KMS-11 (cell line): ENCODE results near the gene FAM107A.

ENCODE experiments used
- H2AFZ ChIP-seq: fragments of 200-600 bp; sonication (generic); 2 replicates; pipeline ENCODE4 v1.6.1; 2016; ENCODE audit warnings: antibody characterized with exemption, mixed run types, low read depth
- H3K27ac ChIP-seq: fragments of 200-600 bp; sonication (generic); 2 replicates; pipeline ENCODE4 v1.6.1; 2016; ENCODE audit warnings: mild to moderate bottlenecking, mixed run types
- H3K27me3 ChIP-seq: fragments of 200-600 bp; sonication (generic); 2 replicates; pipeline ENCODE4 v1.6.1; 2017; ENCODE audit warnings: mild to moderate bottlenecking, low read depth, mixed run types, moderate library complexity; ENCODE audit not compliant: insufficient read depth
- H3K36me3 ChIP-seq: fragments of 200-600 bp; sonication (generic); 2 replicates; pipeline ENCODE4 v1.6.1; 2017; ENCODE audit warnings: mild to moderate bottlenecking, mixed run types; ENCODE audit not compliant: insufficient read depth
- H3K4me1 ChIP-seq: fragments of 200-600 bp; sonication (generic); 2 replicates; pipeline ENCODE4 v1.6.1; 2016; ENCODE audit warnings: mild to moderate bottlenecking, low read depth, mixed run types; ENCODE audit not compliant: poor library complexity, severe bottlenecking
- H3K4me2 ChIP-seq: fragments of 200-600 bp; sonication (generic); 2 replicates; pipeline ENCODE4 v1.7.0; 2016; ENCODE audit warnings: mild to moderate bottlenecking, mixed run types
- H3K4me3 ChIP-seq: fragments of 200-600 bp; sonication (generic); IDR thresholded peaks from 2 replicates; pipeline ENCODE4 v1.6.1; 2017; ENCODE audit warnings: low read depth, low read length, mixed read lengths; ENCODE audit not compliant: insufficient read depth
- H3K79me2 ChIP-seq: fragments of 200-600 bp; sonication (generic); 2 replicates; pipeline ENCODE4 v1.6.1; 2016; ENCODE audit warnings: low read depth, mixed run types; ENCODE audit not compliant: insufficient read depth
- H3K9ac ChIP-seq: fragments of 200-600 bp; sonication (generic); 2 replicates; pipeline ENCODE4 v1.6.1; 2016; ENCODE audit warnings: mild to moderate bottlenecking, mixed run types
- H4K20me1 ChIP-seq: fragments of 200-600 bp; sonication (generic); 2 replicates; pipeline ENCODE4 v1.6.1; 2016; ENCODE audit warnings: mild to moderate bottlenecking, mixed run types; ENCODE audit not compliant: insufficient read depth
- TF ChIP-seq, protein P1 (sequence below): fragments of 200-600 bp; sonication (generic); conservative IDR thresholded peaks from 2 replicates; pipeline ENCODE4 v1.6.1; 2017; ENCODE audit warnings: low read depth, mild to moderate bottlenecking, antibody characterized with exemption, low read length, moderate library complexity, mixed read lengths

Gene FAM107A

GRCh38 chr3:58591517-58592510 is 14.6 kb upstream of the FAM107A start:
- Histone ChIP-seq H2AFZ (no peak overlapping the region), H3K27ac (no peak overlapping the region), H3K4me2 (no peak overlapping the region), H3K4me1 (no peaks in the 10 kb centered on the region), H3K4me3 (no peak overlapping the region), H4K20me1 (no peaks in the 10 kb centered on the region), H3K9ac (no peak overlapping the region), H3K36me3 (no peaks in the 10 kb centered on the region), H3K79me2 (no peaks in the 10 kb centered on the region), H3K27me3 (no peaks in the 10 kb centered on the region)
- TF ChIP-seq, protein P1, sequence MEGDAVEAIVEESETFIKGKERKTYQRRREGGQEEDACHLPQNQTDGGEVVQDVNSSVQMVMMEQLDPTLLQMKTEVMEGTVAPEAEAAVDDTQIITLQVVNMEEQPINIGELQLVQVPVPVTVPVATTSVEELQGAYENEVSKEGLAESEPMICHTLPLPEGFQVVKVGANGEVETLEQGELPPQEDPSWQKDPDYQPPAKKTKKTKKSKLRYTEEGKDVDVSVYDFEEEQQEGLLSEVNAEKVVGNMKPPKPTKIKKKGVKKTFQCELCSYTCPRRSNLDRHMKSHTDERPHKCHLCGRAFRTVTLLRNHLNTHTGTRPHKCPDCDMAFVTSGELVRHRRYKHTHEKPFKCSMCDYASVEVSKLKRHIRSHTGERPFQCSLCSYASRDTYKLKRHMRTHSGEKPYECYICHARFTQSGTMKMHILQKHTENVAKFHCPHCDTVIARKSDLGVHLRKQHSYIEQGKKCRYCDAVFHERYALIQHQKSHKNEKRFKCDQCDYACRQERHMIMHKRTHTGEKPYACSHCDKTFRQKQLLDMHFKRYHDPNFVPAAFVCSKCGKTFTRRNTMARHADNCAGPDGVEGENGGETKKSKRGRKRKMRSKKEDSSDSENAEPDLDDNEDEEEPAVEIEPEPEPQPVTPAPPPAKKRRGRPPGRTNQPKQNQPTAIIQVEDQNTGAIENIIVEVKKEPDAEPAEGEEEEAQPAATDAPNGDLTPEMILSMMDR = no peak

DNA sequence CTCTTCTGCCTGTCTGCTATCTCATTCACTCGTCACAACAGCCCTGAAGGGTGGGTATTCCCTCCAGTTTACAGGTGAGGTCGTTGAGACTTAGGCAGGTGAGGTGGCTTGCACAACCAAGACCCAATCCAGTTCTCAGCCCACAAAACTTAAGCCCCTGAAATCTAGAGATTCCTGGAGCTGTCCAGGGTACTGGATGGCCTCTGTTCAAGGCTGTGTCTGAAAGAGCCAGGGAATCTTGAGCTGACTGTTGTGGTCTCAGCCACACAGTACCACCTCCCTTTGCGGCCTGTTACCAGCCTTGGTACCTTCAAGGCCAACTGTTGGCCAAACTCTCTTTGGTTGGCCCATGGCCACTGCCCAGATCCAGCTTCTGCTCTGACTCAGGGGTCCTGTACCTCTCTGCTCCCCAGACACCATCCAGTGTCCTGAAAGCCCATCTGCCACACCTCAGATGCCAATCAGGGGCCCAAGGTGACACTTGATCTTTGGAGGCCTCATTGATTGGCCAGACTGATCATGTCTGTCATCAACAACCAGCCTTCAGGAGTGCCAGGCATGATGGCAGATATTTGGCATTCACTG is 10.9 kb upstream of the FAM107A start:
- Histone ChIP-seq H3K27me3 (no peaks in the 10 kb centered on the region), H3K79me2 (no peaks in the 10 kb centered on the region), H3K9ac (no peak overlapping the region), H3K27ac (no peak overlapping the region), H3K4me1 (no peaks in the 10 kb centered on the region), H3K4me2 (no peak overlapping the region), H3K36me3 (no peaks in the 10 kb centered on the region), H3K4me3 (no peak overlapping the region), H2AFZ (no peak overlapping the region), H4K20me1 (no peaks in the 10 kb centered on the region)
- TF ChIP-seq, protein P1 = no peak

GRCh38 chr3:58586776-58587192 is 9.6 kb upstream of the FAM107A start:
- H3K4me2 ChIP-seq = no peak overlapping the region
- no peaks in the 10 kb centered on the region for H3K27me3 ChIP-seq
- no peak overlapping the region for H2AFZ ChIP-seq
- no peaks in the 10 kb centered on the region for H3K4me1 ChIP-seq
- H3K27ac ChIP-seq = no peak overlapping the region
- no peak overlapping the region for H3K4me3 ChIP-seq
- TF ChIP-seq, protein P1 = no peak
- no peaks in the 10 kb centered on the region for H3K79me2 ChIP-seq
- H3K36me3 ChIP-seq = no peaks in the 10 kb centered on the region
- no peaks in the 10 kb centered on the region for H4K20me1 ChIP-seq
- H3K9ac ChIP-seq = no peak overlapping the region

DNA sequence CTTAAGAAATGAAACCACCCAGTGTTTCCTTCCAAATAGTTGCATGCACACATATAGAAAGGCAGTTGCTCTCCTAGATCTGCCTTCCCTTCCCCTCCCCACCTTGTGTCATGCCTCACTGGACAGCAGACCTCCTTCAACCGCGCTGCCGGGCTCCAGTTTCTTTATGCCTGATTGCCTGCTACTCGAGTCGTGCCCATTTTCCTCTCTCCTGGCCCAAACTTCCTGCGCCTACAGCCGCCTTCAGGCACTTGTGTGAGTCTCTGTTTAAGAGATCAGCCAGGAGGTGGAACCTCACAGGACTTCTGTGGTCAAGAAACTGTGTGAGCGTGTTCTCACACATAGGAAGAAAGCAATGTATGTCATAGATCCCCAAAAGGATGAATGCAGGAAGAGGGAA is 8.8 kb upstream of the FAM107A start:
- no peak overlapping the region for H3K4me3 ChIP-seq

More for the DNA sequence above, 8.8 kb upstream of the FAM107A start:
- Histone ChIP-seq H3K36me3 (no peaks in the 10 kb centered on the region), H3K27ac (no peak overlapping the region), H3K27me3 (no peaks in the 10 kb centered on the region), H3K9ac (no peak overlapping the region), H3K79me2 (no peaks in the 10 kb centered on the region), H4K20me1 (no peaks in the 10 kb centered on the region), H2AFZ (no peak overlapping the region), H3K4me1 (no peaks in the 10 kb centered on the region), H3K4me2 (peak overlapping the region; percentile 84; the same call in 1 of the 2 replicates)
- TF ChIP-seq, protein P1 = no peak
